ENCODE data around the gene ADGRG4.
A peak's percentile ranks its signal among the peaks of the same experiment; 100 is the strongest.

ADGRG4 gene

GRCh38 chrX:136344320-136344719 lies 43.6 kb downstream of the ADGRG4 start:
- FAIRE-seq: peak; percentile 38
- DNase-seq (ENCODE audit: insufficient read length): no peak
- TF ChIP-seq POLR2AphosphoS5 (IDR thresholded peaks at IDR 0.05; ENCODE audit: low read depth, low read length) (no peak), POLR2A (IDR thresholded peaks at IDR 0.05; ENCODE audit: low read depth, low read length) (no peak), TAF1 (IDR thresholded peaks at IDR 0.05; ENCODE audit: borderline replicate concordance, low read depth, low read length) (no peak)

GRCh38 chrX:136346506-136346905 lies 45.7 kb downstream of the ADGRG4 start:
- no peak for TF ChIP-seq TAF1 (IDR thresholded peaks at IDR 0.05; ENCODE audit: borderline replicate concordance, low read depth, low read length)
- TF ChIP-seq POLR2AphosphoS5 (IDR thresholded peaks at IDR 0.05; ENCODE audit: low read depth, low read length): no peak
- DNase-seq (ENCODE audit: insufficient read length) (no peak), FAIRE-seq (no peak)

- DNase-seq (ENCODE audit: insufficient read length): no peak
- TF ChIP-seq POLR2AphosphoS5 (IDR thresholded peaks at IDR 0.05; ENCODE audit: low read depth, low read length): no peak
- TF ChIP-seq POLR2A (IDR thresholded peaks at IDR 0.05; ENCODE audit: low read depth, low read length): no peak
- TF ChIP-seq TAF1 (IDR thresholded peaks at IDR 0.05; ENCODE audit: borderline replicate concordance, low read depth, low read length): no peak
- FAIRE-seq: no peak
Measured at GRCh38 chrX:136347706-136348105, 46.9 kb downstream of the ADGRG4 start.

GRCh38 chrX:136353526-136354093 lies 52.8 kb downstream of the ADGRG4 start:
- DNase-seq (ENCODE audit: insufficient read length) (no peak), FAIRE-seq (no peak)

GRCh38 chrX:136354201-136354600 lies 53.4 kb downstream of the ADGRG4 start:
- TF ChIP-seq POLR2AphosphoS5 (IDR thresholded peaks at IDR 0.05; ENCODE audit: low read depth, low read length) (no peak), POLR2A (IDR thresholded peaks at IDR 0.05; ENCODE audit: low read depth, low read length) (no peak), TAF1 (IDR thresholded peaks at IDR 0.05; ENCODE audit: borderline replicate concordance, low read depth, low read length) (no peak)
- DNase-seq (ENCODE audit: insufficient read length) (no peak), FAIRE-seq (no peak)

More at GRCh38 chrX:136353526-136354093, 52.8 kb downstream of the ADGRG4 start:
- TF ChIP-seq POLR2A (IDR thresholded peaks at IDR 0.05; ENCODE audit: low read depth, low read length) (no peak), TAF1 (IDR thresholded peaks at IDR 0.05; ENCODE audit: borderline replicate concordance, low read depth, low read length) (no peak), POLR2AphosphoS5 (IDR thresholded peaks at IDR 0.05; ENCODE audit: low read depth, low read length) (no peak)

GRCh38 chrX:136369377-136369776 lies 68.6 kb downstream of the ADGRG4 start:
- DNase-seq (ENCODE audit: insufficient read length): no peak
- no peak for FAIRE-seq
- no peak for TF ChIP-seq POLR2A (IDR thresholded peaks at IDR 0.05; ENCODE audit: low read depth, low read length)
- TF ChIP-seq TAF1 (IDR thresholded peaks at IDR 0.05; ENCODE audit: borderline replicate concordance, low read depth, low read length): no peak
- no peak for TF ChIP-seq POLR2AphosphoS5 (IDR thresholded peaks at IDR 0.05; ENCODE audit: low read depth, low read length)

GRCh38 chrX:136376713-136377112 lies 76.0 kb downstream of the ADGRG4 start:
- no peak for DNase-seq (ENCODE audit: insufficient read length)
- no peak for FAIRE-seq
- no peak for TF ChIP-seq POLR2AphosphoS5 (IDR thresholded peaks at IDR 0.05; ENCODE audit: low read depth, low read length)
- no peak for TF ChIP-seq POLR2A (IDR thresholded peaks at IDR 0.05; ENCODE audit: low read depth, low read length)
- TF ChIP-seq TAF1 (IDR thresholded peaks at IDR 0.05; ENCODE audit: borderline replicate concordance, low read depth, low read length): no peak

- FAIRE-seq (no peak), DNase-seq (ENCODE audit: insufficient read length) (no peak)
- TF ChIP-seq TAF1 (IDR thresholded peaks at IDR 0.05; ENCODE audit: borderline replicate concordance, low read depth, low read length) (no peak), POLR2AphosphoS5 (IDR thresholded peaks at IDR 0.05; ENCODE audit: low read depth, low read length) (no peak)
Measured at GRCh38 chrX:136380010-136380769, 79.4 kb downstream of the ADGRG4 start.

GRCh38 chrX:136386173-136386572 lies 85.4 kb downstream of the ADGRG4 start:
- no peak for DNase-seq (ENCODE audit: insufficient read length)
- TF ChIP-seq POLR2A (IDR thresholded peaks at IDR 0.05; ENCODE audit: low read depth, low read length) (no peak), TAF1 (IDR thresholded peaks at IDR 0.05; ENCODE audit: borderline replicate concordance, low read depth, low read length) (no peak), POLR2AphosphoS5 (IDR thresholded peaks at IDR 0.05; ENCODE audit: low read depth, low read length) (no peak)
- no peak for FAIRE-seq

- no peak for DNase-seq (ENCODE audit: insufficient read length)
- TF ChIP-seq POLR2A (IDR thresholded peaks at IDR 0.05; ENCODE audit: low read depth, low read length): no peak
- no peak for TF ChIP-seq TAF1 (IDR thresholded peaks at IDR 0.05; ENCODE audit: borderline replicate concordance, low read depth, low read length)
- TF ChIP-seq POLR2AphosphoS5 (IDR thresholded peaks at IDR 0.05; ENCODE audit: low read depth, low read length): no peak
- no peak for FAIRE-seq
Measured at GRCh38 chrX:136386826-136387225, 86.1 kb downstream of the ADGRG4 start.

GRCh38 chrX:136387951-136388502 lies 87.3 kb downstream of the ADGRG4 start:
- TF ChIP-seq POLR2A (IDR thresholded peaks at IDR 0.05; ENCODE audit: low read depth, low read length) (no peak), TAF1 (IDR thresholded peaks at IDR 0.05; ENCODE audit: borderline replicate concordance, low read depth, low read length) (no peak), POLR2AphosphoS5 (IDR thresholded peaks at IDR 0.05; ENCODE audit: low read depth, low read length) (no peak)
- no peak for DNase-seq (ENCODE audit: insufficient read length)
- no peak for FAIRE-seq

- no peak for FAIRE-seq
- TF ChIP-seq TAF1 (IDR thresholded peaks at IDR 0.05; ENCODE audit: borderline replicate concordance, low read depth, low read length) (no peak), POLR2A (IDR thresholded peaks at IDR 0.05; ENCODE audit: low read depth, low read length) (no peak)
Measured at GRCh38 chrX:136390921-136391320, 90.2 kb downstream of the ADGRG4 start.

More at GRCh38 chrX:136390921-136391320, 90.2 kb downstream of the ADGRG4 start:
- no peak for DNase-seq (ENCODE audit: insufficient read length)

Measured in GM12892 (cell line).